ENCODE results near the gene FRAS1.

GRCh38 chr4:78119698-78120097, 62.6 kb downstream of the FRAS1 start:
- no peak for TF ChIP-seq POLR2A (IDR thresholded peaks at IDR 0.05; ENCODE audit: low read depth, low read length)
- no peak for TF ChIP-seq TAF1 (IDR thresholded peaks at IDR 0.05; ENCODE audit: low read depth, low read length)
- no peak for TF ChIP-seq POLR2AphosphoS5 (IDR thresholded peaks at IDR 0.05; ENCODE audit: low read depth, low read length)

Measured in GM12891 (cell line).